ENCODE data around the gene MED17. TPM values are rescaled to one million over a fixed set of nuclear protein-coding genes. Genes with fewer than 3 reads are reported as not detected.

MED17 gene, protein sequence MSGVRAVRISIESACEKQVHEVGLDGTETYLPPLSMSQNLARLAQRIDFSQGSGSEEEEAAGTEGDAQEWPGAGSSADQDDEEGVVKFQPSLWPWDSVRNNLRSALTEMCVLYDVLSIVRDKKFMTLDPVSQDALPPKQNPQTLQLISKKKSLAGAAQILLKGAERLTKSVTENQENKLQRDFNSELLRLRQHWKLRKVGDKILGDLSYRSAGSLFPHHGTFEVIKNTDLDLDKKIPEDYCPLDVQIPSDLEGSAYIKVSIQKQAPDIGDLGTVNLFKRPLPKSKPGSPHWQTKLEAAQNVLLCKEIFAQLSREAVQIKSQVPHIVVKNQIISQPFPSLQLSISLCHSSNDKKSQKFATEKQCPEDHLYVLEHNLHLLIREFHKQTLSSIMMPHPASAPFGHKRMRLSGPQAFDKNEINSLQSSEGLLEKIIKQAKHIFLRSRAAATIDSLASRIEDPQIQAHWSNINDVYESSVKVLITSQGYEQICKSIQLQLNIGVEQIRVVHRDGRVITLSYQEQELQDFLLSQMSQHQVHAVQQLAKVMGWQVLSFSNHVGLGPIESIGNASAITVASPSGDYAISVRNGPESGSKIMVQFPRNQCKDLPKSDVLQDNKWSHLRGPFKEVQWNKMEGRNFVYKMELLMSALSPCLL
- 10 to 100 TPM; 19.8 to 25.1 (median 22.8) TPM for total RNA-seq
- polyA plus RNA-seq = 14.7 TPM
- long read RNA-seq, donor 1, full-length matches to known transcripts = 44 of 46 reads
- long read RNA-seq, donor 1, partial matches to known transcripts = 1 of 46 reads
- long read RNA-seq, donor 1, other reads (novel, unspliced or antisense) = 1 of 46 reads
- long read RNA-seq, donor 2, full-length matches to known transcripts = 16 of 16 reads
- long read RNA-seq, donor 2, partial matches to known transcripts = 0 of 16 reads
- long read RNA-seq, donor 2, other reads (novel, unspliced or antisense) = 0 of 16 reads
- long read RNA-seq, donor 3, full-length matches to known transcripts = 88 of 93 reads
- long read RNA-seq, donor 3, partial matches to known transcripts = 2 of 93 reads
- long read RNA-seq, donor 3, other reads (novel, unspliced or antisense) = 3 of 93 reads
- long read RNA-seq, donor 4, full-length matches to known transcripts = 10 of 10 reads
- long read RNA-seq, donor 4, partial matches to known transcripts = 0 of 10 reads
- long read RNA-seq, donor 4, other reads (novel, unspliced or antisense) = 0 of 10 reads

DNA sequence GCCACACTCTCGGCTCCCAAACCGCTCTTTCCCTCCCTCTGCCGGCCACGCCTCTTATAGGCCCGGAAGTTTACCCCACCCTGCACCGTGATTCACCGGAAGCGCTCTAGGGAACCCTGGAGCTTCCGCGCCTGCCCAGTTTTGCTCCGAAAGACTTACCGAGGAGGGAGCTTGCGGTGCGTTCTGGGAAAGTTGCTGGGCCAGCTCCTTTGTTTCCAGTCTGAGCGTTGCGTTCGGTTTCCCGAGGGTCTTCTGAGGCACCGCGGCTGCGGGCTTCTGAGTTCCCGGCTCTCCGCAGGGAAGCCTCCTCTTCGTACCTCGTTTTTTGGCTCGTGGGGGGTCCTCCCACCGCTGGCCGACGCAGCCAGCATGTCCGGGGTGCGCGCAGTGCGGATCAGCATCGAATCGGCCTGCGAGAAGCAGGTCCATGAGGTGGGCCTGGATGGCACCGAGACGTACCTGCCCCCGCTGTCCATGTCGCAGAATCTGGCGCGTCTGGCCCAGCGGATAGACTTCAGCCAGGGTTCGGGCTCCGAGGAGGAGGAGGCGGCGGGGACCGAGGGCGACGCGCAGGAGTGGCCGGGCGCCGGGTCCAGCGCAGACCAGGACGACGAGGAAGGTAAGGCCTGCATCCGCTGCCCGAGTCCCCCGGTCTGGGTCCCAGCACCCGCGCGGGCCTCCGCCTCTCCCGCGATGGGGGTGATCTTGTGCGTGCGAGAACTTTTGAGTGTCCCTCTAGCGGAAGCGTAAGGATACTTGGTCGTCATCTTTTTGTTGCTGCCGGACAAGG is at the start of gene MED17:
Gene MED17, plus strand, starts transcription at position 138 of the 790 bp plus-strand sequence. Its CDS starts 232 bp downstream, at position 370.
- peak within 1 kb of the TSS; percentile 68 for H3K4me3 ChIP-seq (ENCODE audit: low read length)
- DNase-seq (peak; percentile 94 to 96 (median 95)), ATAC-seq (peak; percentile 100)
- H3K27ac ChIP-seq (ENCODE audit: low read length) = peak within 1 kb of the TSS; percentile 92
- no peaks in the 10 kb centered on the region for H3K9me3 ChIP-seq (ENCODE audit: control insufficient read depth, low read length)
- intact Hi-C loops (cut with DNase I) = loop anchor here in 1 of 4 donors (2.0 kb wide), 1 partner anchor 44 kb away; the partner anchor contains the start of genes C11orf54 and TAF1D
- under 1% methylated on average over 72 of the region's 72 CpGs for WGBS
- peaks cover 2% of the 10 kb centered on the region for H3K4me1 ChIP-seq (ENCODE audit: control insufficient read depth, insufficient read depth, low read length)
- H3K27me3 ChIP-seq (ENCODE audit: control insufficient read depth, insufficient read depth) = no peaks in the 10 kb centered on the region

DNA sequence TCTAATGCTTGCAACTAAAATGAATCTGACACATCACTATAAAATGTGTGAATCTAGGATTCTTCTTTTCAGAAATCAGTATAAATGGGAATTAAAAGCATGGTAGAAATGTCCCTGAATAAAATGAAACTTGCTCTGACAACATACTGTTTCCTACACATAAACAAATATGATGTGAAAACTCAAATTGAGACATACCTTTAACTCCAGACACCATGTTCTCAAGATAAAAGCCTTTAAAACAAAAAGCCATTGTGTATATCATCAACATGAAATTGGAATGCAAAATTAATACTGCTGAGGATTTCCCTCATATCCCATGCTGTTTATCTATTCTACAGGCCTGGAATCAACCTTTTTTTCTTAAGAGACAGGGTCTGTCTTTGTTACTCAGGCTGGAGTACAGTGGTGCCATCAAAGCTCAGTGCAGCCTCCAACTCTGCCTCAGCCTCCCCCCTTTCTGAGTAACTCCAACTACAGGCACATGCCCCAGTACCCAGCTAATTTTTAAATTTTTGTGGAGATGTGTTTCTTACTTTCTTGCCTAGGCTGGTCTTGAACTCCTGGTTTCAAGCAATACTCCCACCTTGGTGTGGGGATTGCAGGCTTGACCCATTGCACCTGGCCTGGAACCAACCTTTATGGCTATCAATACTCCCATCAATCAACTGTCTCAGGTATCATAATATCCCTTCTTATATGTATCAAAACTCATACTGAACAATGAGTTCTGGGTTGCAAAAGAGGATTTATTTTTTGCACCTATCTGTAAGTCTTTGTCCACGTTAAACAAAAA is 49.5 kb upstream of the MED17 start:
- no peak overlapping the region for H3K27ac ChIP-seq (ENCODE audit: low read length)
- no peaks in the 10 kb centered on the region for H3K27me3 ChIP-seq (ENCODE audit: control insufficient read depth, insufficient read depth)
- peaks cover 3% of the 10 kb centered on the region for H3K4me1 ChIP-seq (ENCODE audit: control insufficient read depth, insufficient read depth, low read length)
- no peaks in the 10 kb centered on the region for H3K9me3 ChIP-seq (ENCODE audit: control insufficient read depth, low read length)
- DNase-seq = no peak
- intact Hi-C loops (cut with DNase I) = loop anchor here in 1 of 4 donors (10.0 kb wide), 1 partner anchor 60 kb away; no protein-coding TSS in a partner anchor
- WGBS = 80% methylated on average over 1 of the region's 1 CpG
- H3K4me3 ChIP-seq (ENCODE audit: low read length) = no peak overlapping the region
- no peak for ATAC-seq

DNA sequence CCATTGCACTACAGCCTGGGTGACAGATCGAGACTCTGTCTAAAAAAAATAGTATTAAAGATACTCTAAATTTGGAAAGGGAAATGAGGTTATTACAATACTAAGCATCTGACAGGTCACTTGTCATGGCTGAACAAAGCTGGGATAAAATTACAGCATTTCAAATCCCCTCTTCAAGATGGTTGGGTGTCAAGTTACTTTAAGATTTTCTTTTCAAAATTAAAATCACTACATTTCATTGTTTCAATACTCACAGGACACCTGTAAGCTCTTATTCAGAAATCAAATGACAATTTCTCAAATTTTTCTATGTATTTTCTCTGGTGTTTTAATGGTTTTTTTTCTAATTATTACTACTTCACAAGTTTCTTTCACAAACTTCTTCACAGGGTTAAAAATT is 48.5 kb upstream of the MED17 start:
- no peak for ATAC-seq
- intact Hi-C loops (cut with DNase I) = loop anchor here in 1 of 4 donors (10.0 kb wide), 1 partner anchor 59 kb away; no protein-coding TSS in a partner anchor
- no peaks in the 10 kb centered on the region for H3K9me3 ChIP-seq (ENCODE audit: control insufficient read depth, low read length)
- no peak for DNase-seq
- peaks cover 7% of the 10 kb centered on the region for H3K4me1 ChIP-seq (ENCODE audit: control insufficient read depth, insufficient read depth, low read length)
- H3K27ac ChIP-seq (ENCODE audit: low read length) = no peak overlapping the region
- 80% methylated on average over 1 of the region's 1 CpG for WGBS
- no peak overlapping the region for H3K4me3 ChIP-seq (ENCODE audit: low read length)
- no peaks in the 10 kb centered on the region for H3K27me3 ChIP-seq (ENCODE audit: control insufficient read depth, insufficient read depth)

DNA sequence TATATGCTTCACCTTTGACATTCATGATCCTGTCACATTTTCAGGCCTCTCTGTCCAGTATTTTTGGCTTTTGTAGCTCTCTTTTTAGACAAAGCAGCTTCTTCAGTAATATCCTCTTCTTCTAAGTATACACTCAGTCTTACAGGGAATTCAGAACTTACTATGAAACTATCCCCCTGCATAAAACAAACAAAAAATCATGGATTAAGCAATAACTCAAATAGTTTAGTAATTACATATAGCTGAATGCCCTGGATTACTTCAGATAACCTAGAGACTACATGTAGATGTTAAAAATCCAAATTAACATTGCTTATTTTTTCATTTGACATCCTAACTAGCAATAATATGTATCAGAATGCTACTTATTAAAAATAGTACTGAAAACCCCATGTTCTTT is 48.0 kb upstream of the MED17 start:
- H3K27me3 ChIP-seq (ENCODE audit: control insufficient read depth, insufficient read depth) = no peaks in the 10 kb centered on the region
- intact Hi-C loops (cut with DNase I) = loop anchor here in 1 of 4 donors (10.0 kb wide), 1 partner anchor 59 kb away; no protein-coding TSS in a partner anchor
- H3K4me1 ChIP-seq (ENCODE audit: control insufficient read depth, insufficient read depth, low read length) = peaks cover 7% of the 10 kb centered on the region
- no peak overlapping the region for H3K27ac ChIP-seq (ENCODE audit: low read length)
- no peak overlapping the region for H3K4me3 ChIP-seq (ENCODE audit: low read length)
- ATAC-seq = no peak
- no peak for DNase-seq
- no peaks in the 10 kb centered on the region for H3K9me3 ChIP-seq (ENCODE audit: control insufficient read depth, low read length)

DNA sequence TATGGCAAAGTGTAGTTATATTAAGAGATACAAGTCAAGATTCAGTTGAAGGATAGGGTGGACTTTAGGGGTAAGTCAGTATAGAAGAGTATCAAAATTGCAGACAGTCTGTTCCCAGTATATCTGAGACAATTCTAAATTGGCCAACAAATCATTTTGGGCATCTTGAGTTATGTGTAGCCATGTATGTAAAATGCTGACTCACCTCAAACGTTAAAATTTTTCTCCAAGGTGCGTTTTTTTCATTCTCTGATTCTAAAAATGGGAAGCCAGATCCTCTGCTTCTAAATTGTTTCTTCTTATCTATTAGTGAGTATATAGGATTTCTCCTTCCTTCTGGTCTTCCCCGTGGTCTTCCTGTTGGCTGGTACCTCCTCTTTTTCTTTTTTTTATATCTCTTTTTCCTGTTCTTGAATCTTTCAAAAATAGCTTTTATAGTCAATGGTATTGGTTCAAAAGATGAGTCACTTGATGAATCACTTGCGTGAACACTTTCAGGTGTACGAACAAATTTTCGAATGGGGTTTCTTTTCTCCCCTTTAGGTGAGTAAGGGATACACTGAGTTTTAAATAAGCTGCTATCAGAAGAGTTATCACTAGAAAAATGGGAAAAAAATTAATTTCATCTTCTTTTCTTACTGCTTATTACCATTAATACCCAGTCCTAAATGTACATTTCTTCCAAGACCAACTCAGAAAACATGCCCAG is 46.0 kb upstream of the MED17 start:
- DNase-seq (no peak), ATAC-seq (no peak)
- H3K27me3 ChIP-seq (ENCODE audit: control insufficient read depth, insufficient read depth) = no peaks in the 10 kb centered on the region
- WGBS = 65% methylated on average over 6 of the region's 6 CpGs
- peaks cover 7% of the 10 kb centered on the region for H3K4me1 ChIP-seq (ENCODE audit: control insufficient read depth, insufficient read depth, low read length)
- H3K9me3 ChIP-seq (ENCODE audit: control insufficient read depth, low read length) = no peaks in the 10 kb centered on the region
- H3K27ac ChIP-seq (ENCODE audit: low read length) = no peak overlapping the region
- intact Hi-C loops (cut with DNase I) = loop anchor here in 1 of 4 donors (10.0 kb wide), 1 partner anchor 57 kb away; no protein-coding TSS in a partner anchor
- no peak overlapping the region for H3K4me3 ChIP-seq (ENCODE audit: low read length)

DNA sequence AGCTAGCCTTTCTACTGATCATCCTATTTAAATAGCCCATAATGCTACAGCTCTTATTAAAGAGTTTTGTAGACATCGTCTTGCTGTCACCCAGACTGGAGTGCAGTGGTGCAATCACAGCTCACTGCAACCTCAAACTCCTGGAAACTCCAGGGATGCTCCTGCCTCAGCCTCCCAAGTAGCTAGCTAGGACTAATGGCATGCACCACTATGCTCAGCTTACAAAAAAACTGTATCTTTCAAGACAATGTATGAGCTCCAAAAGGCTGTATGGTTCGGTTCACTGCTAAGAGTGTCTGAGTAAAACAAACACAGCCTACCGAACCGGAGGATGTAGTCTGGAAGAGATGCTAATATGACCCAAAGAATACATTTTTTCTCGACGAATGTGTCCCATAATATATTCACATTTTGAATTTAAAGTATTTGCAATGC is 45.4 kb upstream of the MED17 start:
- Histone ChIP-seq H3K27ac (ENCODE audit: low read length) (no peak overlapping the region), H3K4me3 (ENCODE audit: low read length) (no peak overlapping the region), H3K9me3 (ENCODE audit: control insufficient read depth, low read length) (no peaks in the 10 kb centered on the region), H3K4me1 (ENCODE audit: control insufficient read depth, insufficient read depth, low read length) (peaks cover 7% of the 10 kb centered on the region), H3K27me3 (ENCODE audit: control insufficient read depth, insufficient read depth) (no peaks in the 10 kb centered on the region)
- ATAC-seq = no peak
- 64% methylated on average over 6 of the region's 6 CpGs for WGBS
- intact Hi-C loops (cut with DNase I) = loop anchor here in 1 of 4 donors (10.0 kb wide), 1 partner anchor 56 kb away; no protein-coding TSS in a partner anchor
- DNase-seq = no peak

DNA sequence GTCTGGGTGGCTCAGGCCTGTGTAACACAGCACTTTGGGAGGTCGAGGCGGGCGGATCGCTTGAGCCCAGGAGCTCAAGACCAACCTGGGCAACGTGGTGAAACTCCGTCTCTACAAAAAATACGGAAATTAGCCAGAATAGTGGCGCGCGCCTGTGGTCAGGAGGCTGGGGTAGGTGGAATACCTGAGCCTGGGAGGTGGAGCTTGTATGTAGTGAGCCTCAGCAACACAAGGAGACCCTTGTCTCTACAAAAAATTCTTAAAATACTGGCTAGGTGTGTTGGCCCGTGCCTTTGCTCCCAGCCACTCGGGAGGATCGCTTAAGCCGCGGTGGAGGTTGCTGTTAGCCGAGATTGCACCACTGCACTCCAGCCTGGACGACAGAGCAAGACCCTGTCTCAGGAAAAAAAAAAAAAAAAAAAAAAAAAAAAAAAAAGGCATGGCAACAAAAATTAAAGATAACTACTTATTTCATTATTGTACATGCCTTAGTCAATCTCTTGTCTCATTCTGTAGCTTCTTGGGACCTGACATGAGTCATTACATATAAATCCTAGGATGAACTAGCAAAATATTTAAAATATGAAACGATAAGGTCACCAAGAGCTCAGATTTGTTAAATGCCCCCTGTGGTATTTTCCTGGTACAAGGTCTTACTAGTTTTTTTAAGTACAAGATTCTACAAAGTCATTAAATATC is 43.9 kb upstream of the MED17 start:
- intact Hi-C loops (cut with DNase I) = loop anchor here in 1 of 4 donors (2.0 kb wide), 1 partner anchor 45 kb away; the partner anchor contains the start of gene MED17
- H3K4me1 ChIP-seq (ENCODE audit: control insufficient read depth, insufficient read depth, low read length) = peaks cover 9% of the 10 kb centered on the region
- no peak for ATAC-seq

DNA sequence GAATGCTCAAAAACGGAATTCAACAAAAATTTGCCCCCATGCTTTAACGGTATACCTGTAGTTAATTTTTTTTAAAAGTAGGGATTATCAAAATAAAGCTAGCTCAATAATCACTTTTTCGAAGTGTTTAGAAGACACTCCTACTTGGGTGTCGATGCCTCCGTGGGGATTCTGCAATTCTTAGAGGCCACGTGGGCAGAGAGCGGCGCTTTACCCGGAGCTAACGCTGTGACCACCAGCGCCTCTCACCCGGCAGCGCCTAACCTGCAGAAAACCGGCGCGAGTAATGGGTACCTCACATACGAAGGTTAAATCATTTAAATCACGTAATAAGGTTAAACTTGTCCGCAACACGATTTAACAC is 43.4 kb upstream of the MED17 start:
- peak overlapping the region; percentile 65 for H3K4me3 ChIP-seq (ENCODE audit: low read length)

More for the DNA sequence above, 43.9 kb upstream of the MED17 start:
- Histone ChIP-seq H3K27me3 (ENCODE audit: control insufficient read depth, insufficient read depth) (no peaks in the 10 kb centered on the region), H3K27ac (ENCODE audit: low read length) (no peak overlapping the region), H3K9me3 (ENCODE audit: control insufficient read depth, low read length) (no peaks in the 10 kb centered on the region), H3K4me3 (ENCODE audit: low read length) (peak overlapping the region; percentile 65)
- DNase-seq = peak in 1 of 3 donors; percentile 63
- 14% methylated on average over 18 of the region's 18 CpGs for WGBS

More for the DNA sequence above, 43.4 kb upstream of the MED17 start:
- under 1% methylated on average over 20 of the region's 20 CpGs for WGBS
- Histone ChIP-seq H3K27ac (ENCODE audit: low read length) (peak overlapping the region; percentile 79), H3K4me1 (ENCODE audit: control insufficient read depth, insufficient read depth, low read length) (peaks cover 9% of the 10 kb centered on the region), H3K27me3 (ENCODE audit: control insufficient read depth, insufficient read depth) (no peaks in the 10 kb centered on the region), H3K9me3 (ENCODE audit: control insufficient read depth, low read length) (no peaks in the 10 kb centered on the region)
- DNase-seq (peak; percentile 67 to 81 (median 79)), ATAC-seq (peak; percentile 70 to 82)
- intact Hi-C loops (cut with DNase I) = loop anchor here in 1 of 4 donors (2.0 kb wide), 1 partner anchor 44 kb away; the partner anchor contains the start of gene MED17
